SH-SY5Y (cell line): ENCODE results near the gene ERV3-1.

Source experiments
- GATA2 ChIP-seq: IDR thresholded peaks from 2 replicates; pipeline ENCODE4 v1.6.1; 2011; ENCODE audit warnings: mild to moderate bottlenecking, low read depth, low read length
- GATA3 ChIP-seq: IDR thresholded peaks from 2 replicates; pipeline ENCODE4 v1.6.1; 2011; ENCODE audit warnings: low read depth, mild to moderate bottlenecking, low read length, moderate library complexity

ERV3-1 gene, protein sequence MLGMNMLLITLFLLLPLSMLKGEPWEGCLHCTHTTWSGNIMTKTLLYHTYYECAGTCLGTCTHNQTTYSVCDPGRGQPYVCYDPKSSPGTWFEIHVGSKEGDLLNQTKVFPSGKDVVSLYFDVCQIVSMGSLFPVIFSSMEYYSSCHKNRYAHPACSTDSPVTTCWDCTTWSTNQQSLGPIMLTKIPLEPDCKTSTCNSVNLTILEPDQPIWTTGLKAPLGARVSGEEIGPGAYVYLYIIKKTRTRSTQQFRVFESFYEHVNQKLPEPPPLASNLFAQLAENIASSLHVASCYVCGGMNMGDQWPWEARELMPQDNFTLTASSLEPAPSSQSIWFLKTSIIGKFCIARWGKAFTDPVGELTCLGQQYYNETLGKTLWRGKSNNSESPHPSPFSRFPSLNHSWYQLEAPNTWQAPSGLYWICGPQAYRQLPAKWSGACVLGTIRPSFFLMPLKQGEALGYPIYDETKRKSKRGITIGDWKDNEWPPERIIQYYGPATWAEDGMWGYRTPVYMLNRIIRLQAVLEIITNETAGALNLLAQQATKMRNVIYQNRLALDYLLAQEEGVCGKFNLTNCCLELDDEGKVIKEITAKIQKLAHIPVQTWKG

DNA sequence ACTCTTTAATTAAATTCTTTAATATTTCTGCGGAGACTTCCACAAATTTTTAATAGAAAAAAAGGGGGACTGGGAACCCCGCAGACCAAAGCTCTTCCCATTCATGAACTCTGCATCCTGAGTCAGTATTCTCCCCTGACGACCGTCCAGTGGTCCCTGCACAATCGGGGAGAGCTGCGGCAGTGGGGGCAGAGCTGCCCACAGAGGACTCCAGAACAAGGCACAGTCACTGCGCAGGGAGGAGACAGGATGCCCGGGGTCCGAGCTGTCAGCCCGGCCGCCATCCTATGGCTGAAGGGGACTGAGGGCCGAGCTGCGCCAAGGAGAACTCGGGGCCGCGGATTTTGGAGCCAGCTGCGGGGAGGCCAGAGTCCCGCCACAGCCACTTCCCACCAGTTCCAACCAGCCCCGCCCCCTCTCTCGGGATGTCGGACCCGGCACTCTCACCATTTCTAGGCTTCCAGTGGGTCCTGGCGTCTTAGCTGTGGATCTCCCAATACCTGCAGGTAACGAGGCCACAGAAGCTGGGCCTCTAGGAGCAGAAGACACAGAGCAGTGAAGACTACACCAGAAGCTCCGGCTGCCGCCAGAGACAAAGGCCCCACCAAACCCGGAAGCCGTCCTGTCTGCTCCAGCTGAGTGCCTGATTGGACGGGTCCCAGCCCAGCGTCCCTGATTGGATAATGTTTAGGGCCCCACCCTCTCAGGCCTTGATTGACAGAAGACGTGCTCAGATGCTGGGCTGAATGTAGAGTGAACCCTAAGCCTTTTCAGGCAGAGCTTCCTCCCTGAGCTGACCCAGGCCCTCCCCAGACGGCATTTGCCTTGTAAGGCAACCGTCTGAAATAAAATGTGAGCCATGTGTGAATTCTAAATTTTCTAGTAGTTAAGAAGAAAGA lies at the start of gene ERV3-1:
TSS of gene ERV3-1 (minus strand) at position 594 of the 899 bp plus-strand sequence. CDS start 13,661 bp downstream, outside the sequence.
- TF ChIP-seq GATA2 (no peak; the same call in 1 of the 2 replicates), GATA3 (no peak)

DNA sequence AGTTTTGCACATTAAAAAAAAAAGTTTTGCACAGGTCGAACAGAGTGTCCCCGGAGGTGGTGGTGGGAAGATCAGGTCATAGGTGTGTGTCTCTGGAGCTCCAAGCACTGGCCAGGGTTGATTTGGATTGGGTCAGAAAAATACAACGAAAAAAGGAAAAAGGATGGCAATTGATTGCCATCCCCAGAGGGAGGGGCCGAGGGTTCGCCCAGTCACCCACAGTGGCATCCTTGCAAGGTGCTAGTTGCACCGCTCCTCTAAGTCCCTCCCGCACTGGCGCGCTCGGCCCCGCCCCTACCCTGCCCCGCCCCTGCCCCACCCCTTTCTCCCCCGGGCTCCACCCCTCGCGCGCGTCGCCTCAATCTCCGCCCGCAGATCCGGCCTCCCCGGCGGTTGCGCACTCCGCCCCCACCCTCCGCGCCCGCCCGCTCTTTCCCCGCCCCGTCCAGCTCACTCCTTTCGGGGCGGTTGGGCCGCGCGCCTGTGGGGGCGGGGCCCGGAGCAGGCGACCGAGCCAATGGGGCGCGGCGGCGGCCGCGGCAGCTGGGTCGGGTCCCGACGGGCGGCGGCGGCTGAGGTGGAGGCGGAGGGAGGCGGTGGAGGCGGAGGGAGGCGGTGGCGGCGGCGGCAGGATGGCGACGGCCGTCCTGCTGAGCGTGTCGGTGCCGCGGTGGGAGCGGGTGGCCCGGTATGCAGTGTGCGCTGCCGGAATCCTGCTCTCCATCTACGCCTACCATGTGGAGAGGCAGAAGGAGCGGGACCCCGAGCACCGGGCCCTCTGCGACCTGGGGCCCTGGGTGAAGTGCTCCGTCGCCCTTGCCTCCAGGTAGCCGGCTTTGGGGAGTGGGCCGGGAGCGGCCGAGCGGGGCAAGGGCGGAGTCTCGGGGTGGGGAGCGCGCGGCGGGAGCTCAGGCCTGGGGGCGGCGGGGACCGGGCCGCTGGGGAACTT lies 31.5 kb upstream of the ERV3-1 start:
- TF ChIP-seq GATA2 (no peak), GATA3 (no peak)

DNA sequence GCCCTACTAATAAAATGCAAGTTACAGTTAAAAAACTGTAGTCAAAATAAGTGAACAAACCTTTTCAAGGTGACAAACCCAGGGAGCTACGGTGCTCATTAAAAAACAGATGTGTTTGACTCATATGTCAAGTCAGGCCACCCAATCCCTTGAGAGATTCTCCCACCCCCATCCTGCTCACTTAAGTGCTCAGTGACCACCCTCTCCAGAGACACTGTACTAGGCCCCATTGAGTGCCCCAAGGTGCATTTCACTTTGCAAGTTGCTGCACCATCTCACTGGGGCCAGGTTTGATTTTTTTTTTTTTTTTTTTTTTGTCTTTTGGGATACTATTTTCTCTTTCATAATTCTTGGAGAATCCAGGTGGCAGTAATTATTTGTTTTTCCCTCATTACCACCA lies 1.9 kb downstream of the ERV3-1 start:
- TF ChIP-seq GATA2 (no peak), GATA3 (no peak)

DNA sequence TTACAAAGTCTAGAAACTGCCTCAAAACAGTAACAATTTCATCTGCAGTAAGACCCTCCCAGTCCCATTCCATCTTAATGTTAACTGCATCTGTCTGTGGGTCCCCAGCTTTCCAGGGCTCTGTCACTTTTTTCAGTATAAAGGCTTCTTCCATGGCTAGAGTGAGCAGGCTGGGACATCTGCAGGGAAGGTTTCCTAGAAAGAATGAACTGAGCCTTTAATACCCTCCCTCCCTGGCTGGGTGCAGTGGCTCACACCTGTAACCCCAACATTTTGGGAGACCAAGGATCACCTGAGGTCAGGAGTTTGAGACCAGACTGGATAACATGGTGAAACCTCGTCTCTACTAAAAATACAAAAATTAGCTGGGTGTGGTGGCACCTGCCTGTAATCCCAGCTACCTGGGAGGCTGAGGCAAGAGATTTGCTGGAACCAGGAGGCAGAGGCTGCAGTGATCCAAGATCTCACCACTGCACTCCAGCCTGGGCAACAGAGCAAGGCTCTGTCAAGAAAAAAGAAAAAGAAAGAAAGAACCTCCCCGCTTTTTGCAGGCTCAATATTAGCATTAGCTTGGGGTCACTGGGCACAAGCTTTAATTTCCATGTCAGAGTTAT lies 3.4 kb downstream of the ERV3-1 start:
- TF ChIP-seq GATA3: no peak

DNA sequence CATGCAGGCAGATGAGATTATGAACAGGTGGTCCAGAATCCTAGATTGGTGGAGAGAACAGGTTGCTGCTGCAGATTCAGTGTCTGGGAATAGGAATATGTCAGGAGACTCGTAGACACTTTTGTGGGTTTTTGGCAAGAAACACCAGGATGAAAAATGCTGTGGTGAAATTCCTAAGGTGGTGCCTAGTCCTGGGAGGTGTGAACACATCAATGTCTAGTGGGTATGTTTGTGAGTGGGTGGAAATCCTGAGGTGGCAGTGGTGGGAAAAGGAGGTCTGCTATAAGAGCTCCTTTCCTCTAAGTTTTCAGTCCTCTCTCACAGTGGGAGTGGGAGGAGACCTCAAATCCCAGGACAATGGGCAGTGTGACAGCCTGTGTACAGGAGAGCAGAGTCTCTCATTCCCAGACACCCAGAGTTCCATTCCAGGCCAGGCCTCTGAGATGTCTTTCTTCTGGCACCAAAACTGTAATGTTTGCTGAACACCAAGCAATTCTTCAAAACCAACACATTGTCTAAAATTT lies 5.1 kb downstream of the ERV3-1 start:
- TF ChIP-seq GATA3: no peak
- no peak for TF ChIP-seq GATA2

DNA sequence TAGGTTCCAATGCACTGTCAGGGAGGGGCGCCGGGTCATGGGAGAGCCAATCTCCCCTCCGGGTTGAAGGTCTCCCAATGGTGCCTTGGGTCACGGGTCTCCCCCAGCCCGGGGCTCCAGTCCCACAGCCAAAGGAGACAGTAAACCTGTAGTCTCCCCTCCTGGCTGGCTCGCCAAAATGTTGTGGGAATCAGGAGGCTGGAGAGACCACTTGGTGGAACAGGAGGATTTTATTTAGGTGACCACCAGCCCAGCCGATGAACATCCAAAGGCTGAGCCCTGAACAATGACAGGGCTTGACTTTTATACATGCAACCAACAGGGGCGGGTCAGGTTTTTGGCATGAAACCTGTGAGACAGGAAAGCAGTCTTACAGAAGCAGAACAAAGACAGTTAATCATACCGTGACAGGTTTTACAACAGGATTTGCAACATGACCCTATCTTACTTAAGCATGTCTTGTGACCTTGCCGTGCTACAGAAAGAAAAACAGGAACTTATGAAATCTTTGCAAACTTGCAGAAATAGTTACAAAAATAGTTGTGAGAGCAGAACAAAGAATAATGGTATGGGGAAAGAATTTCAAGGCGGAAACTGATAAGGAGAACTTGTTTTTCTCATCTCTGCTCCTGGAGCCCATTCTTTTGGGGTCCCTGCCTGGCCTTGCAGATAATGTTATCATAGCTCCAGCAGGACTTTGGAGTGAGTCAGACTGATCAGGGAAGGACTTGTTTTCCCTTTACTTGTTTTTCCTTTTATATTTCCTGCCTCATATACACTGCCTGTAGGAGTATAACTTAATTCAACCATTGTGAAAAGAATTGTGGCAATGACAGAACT lies 7.1 kb downstream of the ERV3-1 start:
- TF ChIP-seq GATA2: no peak
- no peak for TF ChIP-seq GATA3

DNA sequence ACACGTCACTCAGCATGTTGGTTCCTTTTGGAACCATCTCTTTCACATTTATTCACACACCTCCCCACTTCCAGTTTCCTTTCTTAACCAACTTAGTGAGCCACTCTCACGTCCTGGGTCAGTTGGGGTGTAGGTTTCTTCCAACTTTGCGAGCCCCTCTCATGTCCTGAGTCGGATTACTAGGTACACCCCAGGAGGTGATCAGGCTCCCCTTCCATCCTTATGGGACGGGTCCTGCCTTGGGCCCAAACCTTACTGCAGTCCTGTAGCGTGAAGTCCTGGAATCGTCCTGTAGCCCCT lies 7.7 kb downstream of the ERV3-1 start:
- TF ChIP-seq GATA3 (no peak), GATA2 (no peak)

DNA sequence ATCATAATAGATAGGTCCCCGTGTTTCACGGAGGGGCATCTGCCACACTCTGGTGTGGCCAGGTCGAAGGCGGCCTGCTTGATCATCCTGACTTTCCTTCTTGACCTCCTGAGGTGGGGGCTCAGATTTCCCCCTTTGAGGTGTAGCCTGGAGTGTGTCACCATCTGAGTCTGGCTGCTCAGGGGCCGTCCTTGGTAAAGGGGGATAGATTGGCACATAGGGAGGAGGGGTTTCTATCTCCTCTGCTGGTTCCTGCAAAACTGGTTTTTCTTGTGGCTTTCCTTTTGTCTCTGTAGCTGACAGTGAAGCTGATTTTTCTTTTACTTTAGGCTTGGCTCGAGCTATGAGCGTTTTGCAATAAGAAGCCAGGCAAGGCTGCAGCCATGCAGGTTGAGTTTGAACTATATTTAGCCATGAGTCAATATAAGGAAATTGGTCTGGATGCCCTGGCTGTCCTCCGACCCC lies 8.5 kb downstream of the ERV3-1 start:
- TF ChIP-seq GATA2: no peak
- TF ChIP-seq GATA3: no peak

DNA sequence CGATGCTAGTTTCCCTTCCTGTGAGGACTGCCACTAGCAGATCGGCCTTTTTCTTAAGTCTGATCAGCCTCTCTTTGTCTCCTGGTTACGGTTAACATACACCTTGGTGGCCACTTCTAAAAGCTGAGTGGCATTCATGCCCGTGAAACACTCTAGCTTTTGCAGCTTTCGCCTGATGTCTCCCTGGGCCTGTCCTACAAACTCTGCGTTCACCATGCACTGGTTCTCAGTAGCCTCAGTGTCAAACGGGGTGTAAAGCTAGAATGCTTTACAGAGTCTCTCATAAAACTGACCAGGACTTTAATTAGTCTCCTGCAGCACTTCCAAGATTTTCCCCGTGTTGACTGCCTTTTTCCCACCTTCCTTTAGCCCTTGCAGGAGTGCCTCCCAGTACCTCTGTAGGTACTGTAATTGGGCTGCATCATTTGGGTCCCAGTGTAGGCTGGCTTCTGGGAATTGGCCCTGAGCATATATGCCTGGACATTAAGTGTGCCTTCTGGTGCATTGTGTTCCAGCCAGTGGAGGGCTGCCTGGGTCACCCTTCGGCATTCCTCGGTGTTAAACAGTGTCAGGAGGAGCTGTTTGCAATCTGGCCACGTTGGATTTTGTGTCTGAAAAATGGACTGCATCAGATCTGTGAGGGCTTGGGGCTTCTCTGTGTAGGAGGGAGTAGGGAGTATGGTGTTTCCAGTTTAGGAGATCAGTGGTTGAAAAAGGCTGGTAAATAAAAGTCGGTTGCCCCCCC lies 9.2 kb downstream of the ERV3-1 start:
- TF ChIP-seq GATA3 (no peak), GATA2 (no peak)

DNA sequence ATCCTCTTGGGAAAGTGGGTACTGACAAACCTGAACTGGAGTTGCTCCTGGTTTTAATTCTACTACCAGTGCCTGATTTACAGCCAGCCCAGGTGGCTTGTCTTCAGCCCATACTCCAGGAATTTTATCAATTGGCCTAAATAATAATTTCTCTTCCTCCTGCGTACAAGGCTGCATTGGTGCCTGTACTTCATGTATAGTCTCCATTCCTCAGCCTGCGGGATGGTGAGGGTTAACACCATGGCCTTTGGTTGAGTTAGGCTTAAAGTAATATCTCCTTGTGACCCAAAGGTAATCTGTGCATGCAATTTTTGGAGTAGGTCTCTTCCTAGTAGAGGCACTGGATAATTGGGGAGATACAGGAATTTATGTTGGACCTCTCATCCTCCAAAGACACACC lies 10.2 kb downstream of the ERV3-1 start:
- TF ChIP-seq GATA3 (no peak), GATA2 (no peak)

DNA sequence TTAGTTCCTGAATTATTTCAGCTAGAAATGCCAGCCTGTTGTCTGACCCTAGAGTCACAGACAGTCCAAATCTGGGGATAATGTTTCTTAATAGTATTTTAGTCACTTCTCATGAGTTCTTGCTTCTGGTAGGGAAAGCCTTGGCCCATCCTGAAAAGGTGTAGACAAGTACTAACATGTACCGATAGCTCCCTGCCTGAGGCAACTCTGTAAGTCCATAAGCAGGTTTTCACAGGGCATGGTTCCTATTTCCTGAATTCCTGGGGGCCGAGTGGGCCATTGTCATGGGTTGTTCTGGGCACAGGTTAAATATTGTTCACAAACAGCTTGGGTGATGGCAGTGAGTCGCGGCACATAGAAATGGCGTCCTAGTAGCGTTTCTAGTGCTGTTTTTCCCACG lies 12.6 kb downstream of the ERV3-1 start:
- TF ChIP-seq GATA3 (no peak), GATA2 (no peak)
